C4-2B (cell line): ENCODE results near the gene RNU1-3.
"Not testable (repeated sequence)": the region's sequence is repeated elsewhere in the genome, so short reads cannot be mapped to it uniquely, and the experiment has no call there.

Source experiments
- H3K27ac ChIP-seq: fragments of 450-650 bp; 2 replicates; pipeline ENCODE4 v1.5.1; 2017

RNU1-3 gene

GRCh38 chr1:16697152-16697551 lies 30.4 kb upstream of the RNU1-3 start:
- not testable (repeated sequence) for H3K27ac ChIP-seq

GRCh38 chr1:16696507-16697150 lies 29.9 kb upstream of the RNU1-3 start:
- H3K27ac ChIP-seq = not testable (repeated sequence)

DNA sequence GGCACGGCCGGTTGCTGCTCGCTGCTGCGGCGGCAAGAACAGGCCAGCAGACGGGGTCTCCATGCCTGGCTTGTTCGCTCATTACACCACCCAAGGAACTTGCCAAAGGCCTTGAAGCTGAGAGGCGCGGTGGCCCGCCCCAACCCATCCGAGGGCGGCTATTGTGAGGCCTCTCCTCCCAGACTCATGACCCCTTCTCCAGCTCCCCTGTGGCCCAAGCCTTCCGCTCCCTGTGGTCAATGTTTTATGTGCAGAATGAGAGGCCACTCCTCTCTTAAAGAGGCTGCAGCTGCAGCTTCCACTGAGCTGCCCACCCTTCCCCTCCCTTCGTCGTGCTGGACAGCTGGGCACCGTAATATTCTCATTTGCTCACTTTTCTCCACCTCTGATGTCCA lies 27.6 kb upstream of the RNU1-3 start:
- H3K27ac ChIP-seq = not testable (repeated sequence)

- H3K27ac ChIP-seq = not testable (repeated sequence)
These were observed 26.9 kb upstream of the RNU1-3 start for GRCh38 chr1:16693449-16694307.

DNA sequence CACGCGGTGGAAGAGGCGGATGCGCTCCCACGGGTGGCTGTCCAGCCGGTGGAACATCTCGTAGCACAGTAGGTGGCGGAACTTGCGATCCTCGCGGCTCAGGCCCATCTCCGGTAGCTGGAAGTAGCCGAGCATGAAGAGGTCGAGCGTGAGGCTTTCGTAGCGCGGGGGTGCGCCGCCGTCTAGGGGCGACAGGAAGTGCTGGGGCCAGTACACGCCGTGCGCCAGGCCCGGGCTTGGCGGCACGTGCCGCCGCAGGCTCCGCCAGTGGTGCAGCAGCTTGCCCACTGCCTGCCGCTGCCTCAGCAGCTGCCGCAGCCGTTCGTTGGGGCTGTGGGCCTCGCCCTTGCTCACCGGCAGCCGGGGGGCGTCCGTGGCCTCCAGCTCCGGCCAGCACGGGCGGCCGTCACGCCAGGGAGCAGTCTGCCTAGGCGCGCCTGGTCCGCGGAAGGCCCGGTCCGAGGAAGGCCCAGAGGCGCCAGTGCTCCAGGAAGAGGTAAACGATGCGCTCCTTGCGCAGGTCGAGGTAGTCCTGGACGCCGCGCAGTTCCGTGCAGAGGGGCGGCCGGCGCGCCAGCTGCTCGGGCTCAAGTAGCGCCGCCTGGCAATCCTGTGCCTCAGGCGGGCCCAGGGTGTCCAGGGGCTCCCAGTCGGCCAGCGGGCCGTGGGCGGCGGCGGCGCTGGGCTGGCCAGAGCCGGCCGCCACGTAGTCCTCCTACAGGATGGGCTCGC lies 26.1 kb upstream of the RNU1-3 start:
- not testable (repeated sequence) for H3K27ac ChIP-seq

GRCh38 chr1:16692283-16692682 lies 25.5 kb upstream of the RNU1-3 start:
- not testable (repeated sequence) for H3K27ac ChIP-seq

DNA sequence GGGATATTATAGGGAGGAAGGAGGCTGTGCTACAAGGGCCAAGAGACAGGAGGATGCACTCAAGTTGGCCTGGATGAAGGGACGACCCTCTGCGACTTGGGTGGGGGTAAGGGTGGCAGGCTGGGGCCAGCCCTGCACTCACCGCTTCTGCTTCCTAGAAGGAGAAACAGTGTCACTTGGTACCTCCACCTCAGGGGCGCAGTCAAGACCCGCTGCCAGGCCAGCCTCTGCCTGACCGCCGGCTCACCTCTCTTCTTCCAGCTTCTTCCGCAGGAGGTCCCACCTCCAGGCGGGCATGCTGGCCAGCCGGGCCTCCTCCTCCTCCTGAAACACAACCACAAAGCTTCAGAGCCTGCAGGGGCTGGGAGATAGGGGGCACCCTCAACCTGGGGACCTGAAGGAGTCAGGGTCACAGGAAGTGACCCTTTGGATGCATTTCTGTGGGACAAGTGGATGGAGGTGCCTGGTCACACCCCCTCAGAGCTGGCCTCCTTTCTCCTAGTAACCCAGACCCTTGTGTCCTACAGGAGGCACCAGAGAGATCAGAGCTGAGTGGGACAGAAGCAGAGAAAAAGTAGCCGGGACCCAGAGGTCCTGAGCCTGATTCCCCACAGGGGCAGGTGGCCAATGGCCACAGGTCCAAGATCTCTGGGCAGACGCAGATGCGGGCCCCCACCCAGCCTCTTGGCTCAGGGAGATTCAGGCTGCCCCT lies 24.4 kb upstream of the RNU1-3 start:
- not testable (repeated sequence) for H3K27ac ChIP-seq

DNA sequence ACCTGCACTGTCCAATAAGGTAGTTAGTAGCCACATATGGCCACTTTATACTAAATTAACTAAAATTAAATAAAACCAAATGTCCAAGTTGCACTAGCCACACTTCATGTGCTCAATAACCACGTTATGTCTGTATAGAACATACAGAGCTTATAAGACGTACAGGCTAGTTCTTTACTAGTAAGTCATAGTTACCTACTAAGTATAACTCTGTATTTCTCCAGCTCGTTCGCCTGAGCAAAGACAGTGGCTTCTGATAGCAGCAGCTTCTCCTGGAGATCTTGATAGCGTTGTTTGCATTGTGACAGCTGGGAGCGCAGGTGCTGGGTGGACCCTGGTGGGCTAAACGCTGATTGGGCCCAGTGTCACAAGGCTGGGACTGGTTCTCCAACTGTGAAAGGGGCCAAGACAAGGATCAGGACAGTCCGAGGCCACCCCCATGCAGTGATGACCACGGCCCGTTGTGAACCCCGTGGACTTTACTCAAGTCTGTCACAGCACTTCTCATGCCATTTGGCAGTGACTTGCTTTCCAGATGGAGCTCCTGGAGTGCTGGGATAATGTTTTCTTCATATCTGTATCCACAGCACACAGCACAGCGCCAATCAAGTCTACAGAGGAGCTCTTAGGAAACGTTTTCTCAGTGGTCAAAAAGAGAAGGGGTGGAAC lies 20.5 kb upstream of the RNU1-3 start:
- not testable (repeated sequence) for H3K27ac ChIP-seq

- H3K27ac ChIP-seq = not testable (repeated sequence)
These were observed 19.0 kb upstream of the RNU1-3 start for GRCh38 chr1:16685445-16686371.

- not testable (repeated sequence) for H3K27ac ChIP-seq
These were observed 18.1 kb upstream of the RNU1-3 start for GRCh38 chr1:16684738-16685337.

- not testable (repeated sequence) for H3K27ac ChIP-seq
These were observed 17.4 kb upstream of the RNU1-3 start for GRCh38 chr1:16684152-16684551.

DNA sequence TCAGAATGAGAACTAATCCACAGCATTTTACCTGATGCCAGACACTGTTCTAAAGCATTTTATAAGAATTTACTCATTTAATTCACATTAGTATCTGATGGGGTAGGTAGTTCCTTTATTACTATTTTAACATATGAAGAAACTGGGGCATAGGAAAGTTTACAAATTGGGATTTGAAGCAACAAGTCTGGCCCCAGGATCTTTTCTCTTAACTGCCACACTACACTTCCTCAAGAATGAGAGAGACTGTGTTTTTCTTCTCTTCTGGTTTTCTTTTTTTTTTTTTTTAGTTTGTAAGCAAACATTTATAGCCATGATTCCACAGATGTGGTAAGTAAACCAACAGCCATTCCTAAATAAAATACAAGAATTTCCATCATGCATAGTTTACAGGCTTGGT lies 16.1 kb upstream of the RNU1-3 start:
- not testable (repeated sequence) for H3K27ac ChIP-seq

DNA sequence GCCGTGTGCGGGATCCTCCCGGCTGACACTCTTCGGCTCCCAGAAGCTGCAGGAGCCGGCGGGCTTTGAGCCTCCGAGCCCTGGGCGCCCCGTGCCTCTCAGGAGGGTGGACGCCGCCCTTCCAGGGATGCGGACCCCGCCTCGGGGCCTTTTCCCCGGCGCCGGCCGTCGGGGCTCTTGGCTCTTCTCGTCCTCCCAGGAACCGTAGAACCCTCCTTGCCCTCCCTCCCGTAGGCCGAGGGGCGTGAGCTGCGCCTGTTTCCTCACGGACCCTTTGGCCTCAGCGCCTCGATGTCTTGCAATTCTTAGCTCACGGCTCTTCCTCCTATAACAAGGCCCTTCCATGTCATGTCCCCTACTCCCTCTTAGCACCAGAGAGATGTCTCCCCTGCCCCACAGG lies 13.6 kb upstream of the RNU1-3 start:
- not testable (repeated sequence) for H3K27ac ChIP-seq
